Progenitor cell of endocrine pancreas (in vitro differentiated cells): Measurements from ENCODE around the gene CDC6. TPM values are rescaled to one million over a fixed set of nuclear protein-coding genes. Genes with fewer than 3 reads are reported as not detected.

Experiments
- DNase-seq: peaks from one replicate; pipeline ENCODE4 v3.0.0; 2021; ENCODE audit warnings: low spot score; ENCODE audit not compliant: unreplicated experiment
- H3K27ac Mint-ChIP-seq: 2 replicates; pipeline ENCODE4 v1.8.0; 2021; ENCODE audit warnings: mild to moderate bottlenecking, moderate library complexity, mixed read lengths
- H3K27me3 Mint-ChIP-seq: 2 replicates; pipeline ENCODE4 v1.8.0; 2021; ENCODE audit warnings: mixed read lengths
- H3K36me3 Mint-ChIP-seq: 2 replicates; pipeline ENCODE4 v1.8.0; 2022; ENCODE audit warnings: mixed read lengths; ENCODE audit not compliant: insufficient read depth
- H3K4me1 Mint-ChIP-seq: 2 replicates; pipeline ENCODE4 v1.8.0; 2021; ENCODE audit warnings: low read depth, mixed read lengths
- H3K4me3 Mint-ChIP-seq: 2 replicates; pipeline ENCODE4 v1.8.0; 2021; ENCODE audit warnings: low read depth, mild to moderate bottlenecking, moderate library complexity, mixed read lengths
- H3K9me3 Mint-ChIP-seq: 2 replicates; pipeline ENCODE4 v1.8.0; 2021; ENCODE audit warnings: low read depth, mixed read lengths
- total RNA-seq: library from RNA; stranded (reverse); gene quantifications from 2 replicates; pipeline ENCODE4 v1.2.1, GENCODE V29; 2021
- TF ChIP-seq, protein P1 (sequence below): fragments of 200-600 bp; sonication (generic); IDR thresholded peaks from one replicate; pipeline ENCODE4 v1.5.0; 2021; ENCODE audit warnings: antibody characterized with exemption, mild to moderate bottlenecking; ENCODE audit not compliant: unreplicated experiment

Gene CDC6
- total RNA-seq, 1 donor from 2014 or later = 35.7 TPM

DNA sequence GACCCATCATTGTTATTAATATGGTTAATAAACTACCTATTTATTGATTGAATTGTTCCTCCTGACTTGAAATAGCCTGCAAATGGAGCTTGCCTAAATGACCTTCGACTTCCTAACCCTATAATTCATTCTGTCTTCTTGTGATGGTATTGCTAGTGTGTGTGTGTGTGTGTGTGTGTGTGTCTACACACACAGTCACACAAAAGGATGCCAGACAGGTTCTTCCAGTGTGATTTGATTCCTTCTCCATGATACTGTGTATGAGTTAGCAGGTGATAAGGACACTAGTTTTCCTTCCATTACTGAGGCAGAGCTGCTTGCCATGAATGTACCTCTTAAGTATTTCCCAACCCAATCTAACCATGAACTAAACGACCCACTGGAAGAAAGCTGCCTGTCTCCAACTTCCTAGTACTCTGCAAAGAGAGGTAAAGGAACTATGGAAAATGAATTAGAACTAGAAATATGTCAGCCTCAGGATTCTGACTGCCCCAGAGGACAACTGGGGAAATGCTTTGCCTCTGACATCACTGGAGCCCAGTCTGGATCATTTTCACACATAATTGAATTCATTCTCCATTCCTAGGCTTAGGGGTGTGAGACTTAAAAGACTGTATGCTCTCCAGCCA lies 3.5 kb upstream of the CDC6 start:
- no peak for DNase-seq
- peak overlapping the region; percentile 16 for H3K4me3 Mint-ChIP-seq
- TF ChIP-seq, protein P1, sequence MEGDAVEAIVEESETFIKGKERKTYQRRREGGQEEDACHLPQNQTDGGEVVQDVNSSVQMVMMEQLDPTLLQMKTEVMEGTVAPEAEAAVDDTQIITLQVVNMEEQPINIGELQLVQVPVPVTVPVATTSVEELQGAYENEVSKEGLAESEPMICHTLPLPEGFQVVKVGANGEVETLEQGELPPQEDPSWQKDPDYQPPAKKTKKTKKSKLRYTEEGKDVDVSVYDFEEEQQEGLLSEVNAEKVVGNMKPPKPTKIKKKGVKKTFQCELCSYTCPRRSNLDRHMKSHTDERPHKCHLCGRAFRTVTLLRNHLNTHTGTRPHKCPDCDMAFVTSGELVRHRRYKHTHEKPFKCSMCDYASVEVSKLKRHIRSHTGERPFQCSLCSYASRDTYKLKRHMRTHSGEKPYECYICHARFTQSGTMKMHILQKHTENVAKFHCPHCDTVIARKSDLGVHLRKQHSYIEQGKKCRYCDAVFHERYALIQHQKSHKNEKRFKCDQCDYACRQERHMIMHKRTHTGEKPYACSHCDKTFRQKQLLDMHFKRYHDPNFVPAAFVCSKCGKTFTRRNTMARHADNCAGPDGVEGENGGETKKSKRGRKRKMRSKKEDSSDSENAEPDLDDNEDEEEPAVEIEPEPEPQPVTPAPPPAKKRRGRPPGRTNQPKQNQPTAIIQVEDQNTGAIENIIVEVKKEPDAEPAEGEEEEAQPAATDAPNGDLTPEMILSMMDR = peak; percentile 51
- no peaks in the 10 kb centered on the region for H3K27me3 Mint-ChIP-seq
- no peaks in the 10 kb centered on the region for H3K9me3 Mint-ChIP-seq
- H3K27ac Mint-ChIP-seq = peak overlapping the region; percentile 98
- peaks cover 15% of the 10 kb centered on the region for H3K36me3 Mint-ChIP-seq
- H3K4me1 Mint-ChIP-seq = peaks cover 47% of the 10 kb centered on the region

DNA sequence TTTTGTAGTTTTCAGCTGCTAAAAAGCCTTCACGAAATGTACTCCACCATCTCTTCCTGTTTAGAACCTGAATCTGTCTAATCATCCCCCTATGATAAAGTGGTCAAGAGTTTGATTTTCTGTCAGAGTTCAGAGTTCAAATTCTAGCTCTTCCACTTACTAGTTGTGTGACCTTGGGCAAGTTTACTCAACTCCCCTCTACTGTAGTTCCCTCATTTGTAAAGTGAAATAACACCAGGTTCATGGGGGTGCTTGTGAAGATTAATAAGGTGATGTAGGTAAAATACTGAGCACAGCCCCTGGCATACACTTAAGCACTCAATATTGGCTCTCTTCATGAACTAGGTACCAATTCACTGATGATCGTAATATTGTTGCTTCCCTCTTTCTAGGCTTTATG lies 1.2 kb upstream of the CDC6 start:
- Mint-ChIP-seq H3K4me3 (no peak overlapping the region), H3K27me3 (no peaks in the 10 kb centered on the region), H3K27ac (peak overlapping the region; percentile 34), H3K9me3 (no peaks in the 10 kb centered on the region), H3K4me1 (peaks cover 46% of the 10 kb centered on the region), H3K36me3 (peaks cover 9% of the 10 kb centered on the region)
- DNase-seq = no peak
- TF ChIP-seq, protein P1 = no peak

DNA sequence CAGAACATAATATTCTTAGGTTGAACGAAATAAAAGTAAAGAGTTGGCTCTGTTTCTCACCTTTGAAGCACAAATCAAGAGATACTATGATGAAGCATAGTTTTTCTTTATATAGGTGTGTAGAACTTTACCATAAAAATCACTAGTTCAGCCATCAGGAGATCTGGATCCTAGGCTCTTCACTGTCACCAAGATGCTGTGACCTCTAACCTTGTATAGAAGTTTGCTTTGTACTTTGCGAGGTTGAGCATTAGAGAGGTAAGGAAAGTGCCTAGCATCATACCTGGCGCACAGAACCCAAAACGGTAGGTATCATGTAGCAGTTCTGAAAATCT lies 553 bp upstream of the CDC6 start:
- peak overlapping the region; percentile 94 for H3K4me3 Mint-ChIP-seq
- peaks cover 8% of the 10 kb centered on the region for H3K36me3 Mint-ChIP-seq
- H3K4me1 Mint-ChIP-seq = peaks cover 41% of the 10 kb centered on the region
- H3K9me3 Mint-ChIP-seq = no peaks in the 10 kb centered on the region
- DNase-seq = no peak
- TF ChIP-seq, protein P1 = no peak
- H3K27me3 Mint-ChIP-seq = no peaks in the 10 kb centered on the region
- H3K27ac Mint-ChIP-seq = peak overlapping the region; percentile 98

DNA sequence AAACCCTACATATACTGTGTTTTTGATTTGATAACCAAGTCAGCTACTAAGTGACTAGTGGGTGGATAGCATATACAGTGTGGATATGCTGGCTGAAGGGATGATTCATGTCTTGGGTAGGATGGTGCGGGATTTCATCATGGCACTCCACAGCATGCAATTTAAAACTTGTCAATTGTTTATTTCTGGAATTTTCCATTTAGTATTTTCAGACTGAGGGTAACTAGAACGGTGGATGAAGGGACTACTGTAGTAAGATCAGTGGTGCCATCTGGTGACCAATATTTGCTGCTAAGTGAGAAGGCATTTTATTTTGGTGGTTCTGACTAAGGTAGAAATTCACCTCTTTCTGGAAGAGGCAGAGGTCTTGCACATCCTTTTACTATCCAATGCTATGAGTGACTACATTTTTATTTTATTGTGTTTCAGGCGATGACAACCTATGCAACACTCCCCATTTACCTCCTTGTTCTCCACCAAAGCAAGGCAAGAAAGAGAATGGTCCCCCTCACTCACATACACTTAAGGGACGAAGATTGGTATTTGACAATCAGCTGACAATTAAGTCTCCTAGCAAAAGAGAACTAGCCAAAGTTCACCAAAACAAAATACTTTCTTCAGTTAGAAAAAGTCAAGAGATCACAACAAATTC lies 3.1 kb downstream of the CDC6 start:
- Mint-ChIP-seq H3K27ac (no peak overlapping the region), H3K4me1 (peaks cover 19% of the 10 kb centered on the region), H3K36me3 (peaks cover 10% of the 10 kb centered on the region), H3K27me3 (no peaks in the 10 kb centered on the region), H3K4me3 (no peak overlapping the region), H3K9me3 (no peaks in the 10 kb centered on the region)
- TF ChIP-seq, protein P1 = peak; percentile 62
- no peak for DNase-seq

DNA sequence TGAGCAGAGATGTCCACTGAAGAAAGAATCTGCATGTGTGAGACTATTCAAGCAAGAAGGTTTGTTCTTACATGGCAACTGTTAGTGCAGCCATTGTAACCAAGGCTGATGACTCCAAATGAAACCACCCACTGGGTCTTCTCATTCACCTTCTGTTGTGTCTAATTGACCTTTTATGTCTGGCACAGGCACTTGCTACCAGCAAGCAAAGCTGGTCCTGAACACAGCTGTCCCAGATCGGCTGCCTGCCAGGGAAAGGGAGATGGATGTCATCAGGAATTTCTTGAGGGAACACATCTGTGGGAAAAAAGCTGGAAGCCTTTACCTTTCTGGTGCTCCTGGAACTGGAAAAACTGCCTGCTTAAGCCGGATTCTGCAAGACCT lies 3.6 kb downstream of the CDC6 start:
- TF ChIP-seq, protein P1 = no peak
- no peak overlapping the region for H3K4me3 Mint-ChIP-seq
- no peaks in the 10 kb centered on the region for H3K27me3 Mint-ChIP-seq
- H3K27ac Mint-ChIP-seq = no peak overlapping the region
- H3K4me1 Mint-ChIP-seq = peaks cover 19% of the 10 kb centered on the region
- H3K36me3 Mint-ChIP-seq = peaks cover 11% of the 10 kb centered on the region
- DNase-seq = no peak
- H3K9me3 Mint-ChIP-seq = no peaks in the 10 kb centered on the region
